Brain microvascular endothelial cell (primary cell): Measurements from ENCODE around the gene CFDP1.

Experiments used
- DNase-seq: peaks from one replicate; pipeline ENCODE4 v3.0.0-alpha.2; 2020
- H3K27ac ChIP-seq: fragments of 250-450 bp; sonication (Bioruptor Pico); 2 replicates; pipeline ENCODE4 v1.5.1; 2020; ENCODE audit warnings: mild to moderate bottlenecking, moderate library complexity
- H3K27me3 ChIP-seq: fragments of 250-450 bp; sonication (Bioruptor Pico); replicated peaks from 2 replicates; pipeline ENCODE4 v1.5.1; 2020; ENCODE audit warnings: mild to moderate bottlenecking
- H3K36me3 ChIP-seq: fragments of 250-450 bp; sonication (Bioruptor Pico); replicated peaks from 2 replicates; pipeline ENCODE4 v1.5.1; 2020; ENCODE audit warnings: mild to moderate bottlenecking
- H3K4me3 ChIP-seq: 2 replicates; pipeline ENCODE4 v1.5.1; 2011; ENCODE audit warnings: low read depth, mild to moderate bottlenecking, control low read depth, low read length, moderate library complexity
- in situ Hi-C: cut with HindIII; loops from 2 replicates; pipeline ENCODE4 v1.10.0; 2017; ENCODE audit warnings: low sequenced_read_pairs, low pct_ligation_motif_present
- TF ChIP-seq, protein P1 (sequence below): IDR thresholded peaks from 2 replicates; pipeline ENCODE4 v1.5.1; 2011; ENCODE audit warnings: low read depth, mild to moderate bottlenecking, moderate library complexity, low read length, control low read depth, inconsistent platforms; ENCODE audit errors: missing control alignments

Gene CFDP1

DNA sequence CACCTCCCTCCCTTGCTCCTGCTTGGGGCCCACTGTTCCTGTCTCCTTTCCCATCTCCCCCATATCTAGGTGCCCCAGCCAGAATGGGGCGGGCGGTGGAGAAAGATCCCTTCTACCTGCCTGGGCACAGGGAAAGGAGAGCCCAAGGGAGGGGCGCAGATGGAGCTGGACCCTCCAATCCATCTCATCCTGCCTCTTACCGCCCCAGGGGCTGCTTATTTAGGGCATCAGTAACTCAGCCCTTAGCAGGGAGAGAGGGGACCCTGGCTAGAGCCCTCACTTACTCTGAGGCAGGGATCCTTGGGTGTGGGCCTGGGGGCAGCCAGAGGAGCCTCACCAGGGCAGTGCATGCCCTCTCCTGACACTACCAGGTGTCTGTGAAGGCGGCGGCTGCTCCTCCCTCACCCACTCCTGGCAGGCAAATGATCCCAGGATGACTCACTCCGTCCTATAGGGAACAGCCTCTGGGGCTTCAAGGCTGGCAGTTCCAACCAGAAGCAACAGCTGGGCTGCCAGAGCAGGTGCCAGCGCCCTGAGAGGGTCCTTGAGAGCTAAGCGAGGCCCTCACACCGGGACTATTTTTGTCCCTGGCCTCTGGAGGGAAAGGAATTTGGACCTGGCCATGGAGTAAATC is 165.6 kb downstream of the CFDP1 start:
- DNase-seq: no peak
- TF ChIP-seq, protein P1, sequence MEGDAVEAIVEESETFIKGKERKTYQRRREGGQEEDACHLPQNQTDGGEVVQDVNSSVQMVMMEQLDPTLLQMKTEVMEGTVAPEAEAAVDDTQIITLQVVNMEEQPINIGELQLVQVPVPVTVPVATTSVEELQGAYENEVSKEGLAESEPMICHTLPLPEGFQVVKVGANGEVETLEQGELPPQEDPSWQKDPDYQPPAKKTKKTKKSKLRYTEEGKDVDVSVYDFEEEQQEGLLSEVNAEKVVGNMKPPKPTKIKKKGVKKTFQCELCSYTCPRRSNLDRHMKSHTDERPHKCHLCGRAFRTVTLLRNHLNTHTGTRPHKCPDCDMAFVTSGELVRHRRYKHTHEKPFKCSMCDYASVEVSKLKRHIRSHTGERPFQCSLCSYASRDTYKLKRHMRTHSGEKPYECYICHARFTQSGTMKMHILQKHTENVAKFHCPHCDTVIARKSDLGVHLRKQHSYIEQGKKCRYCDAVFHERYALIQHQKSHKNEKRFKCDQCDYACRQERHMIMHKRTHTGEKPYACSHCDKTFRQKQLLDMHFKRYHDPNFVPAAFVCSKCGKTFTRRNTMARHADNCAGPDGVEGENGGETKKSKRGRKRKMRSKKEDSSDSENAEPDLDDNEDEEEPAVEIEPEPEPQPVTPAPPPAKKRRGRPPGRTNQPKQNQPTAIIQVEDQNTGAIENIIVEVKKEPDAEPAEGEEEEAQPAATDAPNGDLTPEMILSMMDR: no peak
- H3K27me3 ChIP-seq: no peaks in the 10 kb centered on the region
- in situ Hi-C loops: no loop called here
- no peak overlapping the region for H3K4me3 ChIP-seq
- H3K36me3 ChIP-seq: peaks cover 12% of the 10 kb centered on the region
- no peak overlapping the region for H3K27ac ChIP-seq

DNA sequence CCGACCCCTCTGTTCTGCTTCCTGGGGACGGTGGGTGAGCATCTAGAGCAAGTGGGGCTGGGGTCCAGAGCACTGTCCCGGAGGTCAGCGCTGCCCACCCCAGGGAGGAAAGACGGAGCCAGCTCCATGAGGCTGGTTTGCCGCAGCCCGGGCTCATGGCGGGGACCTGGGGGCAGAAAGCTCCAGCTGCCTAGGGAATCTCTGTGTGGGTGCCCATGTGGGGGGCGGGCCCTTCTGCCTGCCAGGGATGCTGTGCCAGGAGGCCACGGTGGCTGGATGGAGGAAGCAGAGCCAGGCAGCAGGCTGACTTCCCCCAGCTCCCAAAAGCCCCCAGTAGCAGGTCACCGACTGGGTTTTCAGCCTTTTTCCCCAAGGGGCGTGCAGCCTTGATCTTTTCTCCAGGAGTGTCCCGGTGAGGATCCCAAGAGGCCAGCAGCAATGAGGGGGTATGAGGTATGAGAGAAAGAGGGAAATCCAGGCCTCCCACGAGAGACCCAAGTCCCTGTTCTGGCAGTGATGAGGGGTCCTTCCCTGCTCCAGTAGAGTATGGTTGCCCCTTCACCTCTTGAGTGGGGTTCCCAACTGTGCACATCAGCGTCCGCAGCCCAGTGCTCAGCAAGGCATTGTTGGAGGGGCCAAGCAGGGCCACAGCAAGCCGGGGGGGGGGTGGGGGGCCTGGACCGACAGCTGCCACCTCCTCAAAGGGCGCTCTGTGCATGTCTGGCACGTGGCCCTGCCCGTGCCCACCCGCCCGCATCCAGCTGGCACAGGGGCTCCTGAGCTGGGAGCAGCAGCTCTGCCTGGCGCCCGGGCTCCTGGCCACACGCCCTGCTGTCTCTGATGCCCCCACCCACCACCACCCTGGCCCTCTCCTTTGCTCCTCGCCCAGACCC is 166.3 kb downstream of the CFDP1 start:
- H3K27ac ChIP-seq: no peak overlapping the region
- in situ Hi-C loops: no loop called here

DNA sequence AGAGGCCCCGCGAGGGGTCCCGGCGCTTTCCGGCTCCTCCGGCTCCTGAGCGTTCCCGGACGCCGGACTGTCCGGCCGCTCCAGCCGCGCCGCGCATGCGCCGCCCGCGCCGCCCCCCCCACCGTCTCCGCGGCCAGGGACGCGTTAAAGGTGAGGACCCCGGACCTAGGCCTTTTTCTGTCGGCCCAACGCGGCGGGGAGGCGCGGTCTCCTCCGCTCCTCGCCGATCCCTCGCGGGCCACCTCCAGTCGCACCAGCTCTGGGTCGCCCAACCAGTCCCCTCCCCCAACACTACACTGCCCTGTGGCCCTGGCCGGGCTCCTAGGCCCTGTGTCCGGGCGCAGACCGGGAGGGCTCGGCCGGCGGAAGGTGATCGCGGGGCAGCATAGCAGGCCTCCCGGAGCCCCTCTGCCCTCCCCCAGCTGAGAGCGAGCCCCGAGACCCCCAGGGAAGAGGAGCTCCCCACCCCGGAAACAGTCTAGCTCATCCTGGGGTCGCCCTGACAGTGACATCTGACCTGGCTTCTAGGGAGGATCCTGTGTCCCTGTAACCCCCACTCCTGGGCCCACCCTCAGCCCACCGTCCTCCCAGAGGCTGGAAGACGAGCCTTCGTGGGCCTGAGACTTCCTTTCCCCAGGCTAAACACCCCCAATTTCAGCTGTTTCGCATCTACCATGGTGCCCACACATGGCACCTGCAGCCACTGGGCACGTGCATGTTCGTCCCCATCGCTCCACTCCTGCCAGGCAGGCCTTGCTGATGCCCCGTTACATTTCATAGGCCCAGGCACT is 167.2 kb downstream of the CFDP1 start:
- peak; percentile 46 for DNase-seq
- Histone ChIP-seq H3K36me3 (peaks cover 15% of the 10 kb centered on the region), H3K4me3 (peak overlapping the region; percentile 94), H3K27ac (peak overlapping the region; percentile 92), H3K27me3 (no peaks in the 10 kb centered on the region)
- TF ChIP-seq, protein P1: no peak
- in situ Hi-C loops: no loop called here

More for the DNA sequence above, 166.3 kb downstream of the CFDP1 start:
- no peak for DNase-seq
- Histone ChIP-seq H3K36me3 (peaks cover 15% of the 10 kb centered on the region), H3K27me3 (no peaks in the 10 kb centered on the region), H3K4me3 (no peak overlapping the region)
- TF ChIP-seq, protein P1: no peak

- in situ Hi-C loops: no loop called here
- TF ChIP-seq, protein P1: no peak
- peak overlapping the region; percentile 94 for H3K4me3 ChIP-seq
- DNase-seq: no peak
- peaks cover 15% of the 10 kb centered on the region for H3K36me3 ChIP-seq
- H3K27me3 ChIP-seq: no peaks in the 10 kb centered on the region
- peak overlapping the region; percentile 92 for H3K27ac ChIP-seq
Observed at GRCh38 chr16:75264999-75265910, 168.0 kb downstream of the CFDP1 start.

GRCh38 chr16:75264457-75264998 is 168.8 kb downstream of the CFDP1 start:
- DNase-seq: no peak
- Histone ChIP-seq H3K27me3 (no peaks in the 10 kb centered on the region), H3K36me3 (peaks cover 15% of the 10 kb centered on the region), H3K4me3 (peak overlapping the region; percentile 94), H3K27ac (peak overlapping the region; percentile 92)
- in situ Hi-C loops: no loop called here
- TF ChIP-seq, protein P1: no peak
